Loucy (cell line): ENCODE data around the gene RREB1.

ENCODE experiments used
- H2AFZ ChIP-seq: fragments of 200-600 bp; sonication (generic); 2 replicates; pipeline ENCODE4 v1.6.0; 2016; ENCODE audit warnings: antibody characterized with exemption, mild to moderate bottlenecking, low read length, moderate library complexity
- H3F3A ChIP-seq: fragments of 200-600 bp; 2 replicates; pipeline ENCODE4 v1.6.0; 2016; ENCODE audit warnings: antibody characterized with exemption, low read depth, mild to moderate bottlenecking
- H3K27me3 ChIP-seq: fragments of 200-600 bp; sonication (generic); 2 replicates; pipeline ENCODE4 v1.6.1; 2014; ENCODE audit warnings: low read length, mild to moderate bottlenecking; ENCODE audit not compliant: insufficient read depth, poor library complexity, severe bottlenecking
- H3K36me3 ChIP-seq: fragments of 200-600 bp; sonication (generic); 2 replicates; pipeline ENCODE4 v1.6.1; 2016; ENCODE audit warnings: low read length; ENCODE audit not compliant: insufficient read depth
- H3K4me1 ChIP-seq: fragments of 200-600 bp; sonication (generic); 2 replicates; pipeline ENCODE4 v1.5.1; 2014; ENCODE audit warnings: low read length, mild to moderate bottlenecking; ENCODE audit not compliant: insufficient read depth, poor library complexity, severe bottlenecking
- H3K4me2 ChIP-seq: fragments of 200-600 bp; sonication (generic); 2 replicates; pipeline ENCODE4 v1.6.0; 2014; ENCODE audit warnings: antibody characterized with exemption, low read length, low read depth, mild to moderate bottlenecking; ENCODE audit not compliant: poor library complexity, severe bottlenecking
- H3K4me3 ChIP-seq: fragments of 200-600 bp; sonication (generic); 2 replicates; pipeline ENCODE4 v1.5.1; 2014; ENCODE audit warnings: low read length, mild to moderate bottlenecking, mixed read lengths; ENCODE audit not compliant: poor library complexity, severe bottlenecking
- H3K79me2 ChIP-seq: fragments of 200-600 bp; sonication (generic); 2 replicates; pipeline ENCODE4 v1.6.1; 2014; ENCODE audit warnings: low read length; ENCODE audit not compliant: insufficient read depth
- H3K9ac ChIP-seq: fragments of 200-600 bp; sonication (generic); 2 replicates; pipeline ENCODE4 v1.6.0; 2014; ENCODE audit warnings: mild to moderate bottlenecking, low read depth, low read length, moderate library complexity; ENCODE audit not compliant: poor library complexity, severe bottlenecking
- H3K9me2 ChIP-seq: fragments of 200-600 bp; sonication (generic); replicated peaks from 2 replicates; pipeline ENCODE4 v1.6.1; 2016; ENCODE audit warnings: low read depth, low read length, mixed read lengths
- H3K9me3 ChIP-seq: fragments of 200-600 bp; sonication (generic); 2 replicates; pipeline ENCODE4 v1.6.1; 2014; ENCODE audit warnings: mild to moderate bottlenecking, antibody characterized with exemption, low read length, low read depth; ENCODE audit not compliant: insufficient read depth
- H4K20me1 ChIP-seq: fragments of 200-600 bp; sonication (generic); 2 replicates; pipeline ENCODE4 v1.6.0; 2014; ENCODE audit warnings: antibody characterized with exemption, low read length, mild to moderate bottlenecking; ENCODE audit not compliant: insufficient read depth, poor library complexity, severe bottlenecking
- EZH2phosphoT487 ChIP-seq: fragments of 200-600 bp; IDR thresholded peaks from 2 replicates; pipeline ENCODE4 v1.6.1; 2018; ENCODE audit warnings: antibody characterized with exemption, mild to moderate bottlenecking, moderate library complexity, borderline replicate concordance
- TF ChIP-seq, protein P1 (sequence below): fragments of 200-600 bp; sonication (generic); conservative IDR thresholded peaks from 2 replicates; pipeline ENCODE4 v1.5.1; 2014; ENCODE audit warnings: mild to moderate bottlenecking, antibody characterized with exemption, low read length

RREB1 gene

DNA sequence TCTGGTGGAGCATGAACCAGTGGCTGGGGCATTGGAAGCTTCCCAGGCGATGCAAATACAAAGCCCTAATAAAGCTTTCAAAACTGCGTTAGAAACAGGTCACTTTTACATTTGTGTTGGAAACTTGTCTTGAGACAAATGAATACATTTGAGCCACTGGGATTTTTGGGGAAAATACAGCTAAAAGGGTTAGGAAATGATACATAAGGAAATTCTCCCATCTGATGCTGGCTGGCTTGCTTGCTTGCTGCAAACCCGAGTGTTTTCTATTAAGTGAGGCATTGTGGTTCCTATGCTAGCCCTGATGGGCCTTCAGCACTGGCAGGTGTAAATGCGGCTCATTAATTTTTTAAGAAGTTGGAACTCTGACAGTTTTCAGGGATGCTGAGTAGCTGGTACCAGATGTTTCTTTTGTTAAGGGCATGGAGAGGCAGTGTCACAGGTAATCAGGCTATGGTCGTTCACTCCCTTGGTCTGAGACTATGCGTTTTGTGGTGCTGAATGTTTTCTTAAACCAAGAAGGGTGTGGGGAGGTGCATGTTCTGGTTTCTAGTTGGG, 35.2 kb downstream of the RREB1 start:
- H3K4me2 ChIP-seq, result no peak overlapping the region
- H3K9ac ChIP-seq, result no peak overlapping the region
- peaks cover 63% of the 10 kb centered on the region for H3K4me1 ChIP-seq
- H3K4me3 ChIP-seq, result no peak overlapping the region
- no peaks in the 10 kb centered on the region; the same call in 1 of the 2 replicates for H3K36me3 ChIP-seq
- no peak overlapping the region for H2AFZ ChIP-seq
- peaks cover 39% of the 10 kb centered on the region for H4K20me1 ChIP-seq
- TF ChIP-seq EZH2phosphoT487, result no peak
- TF ChIP-seq, protein P1, sequence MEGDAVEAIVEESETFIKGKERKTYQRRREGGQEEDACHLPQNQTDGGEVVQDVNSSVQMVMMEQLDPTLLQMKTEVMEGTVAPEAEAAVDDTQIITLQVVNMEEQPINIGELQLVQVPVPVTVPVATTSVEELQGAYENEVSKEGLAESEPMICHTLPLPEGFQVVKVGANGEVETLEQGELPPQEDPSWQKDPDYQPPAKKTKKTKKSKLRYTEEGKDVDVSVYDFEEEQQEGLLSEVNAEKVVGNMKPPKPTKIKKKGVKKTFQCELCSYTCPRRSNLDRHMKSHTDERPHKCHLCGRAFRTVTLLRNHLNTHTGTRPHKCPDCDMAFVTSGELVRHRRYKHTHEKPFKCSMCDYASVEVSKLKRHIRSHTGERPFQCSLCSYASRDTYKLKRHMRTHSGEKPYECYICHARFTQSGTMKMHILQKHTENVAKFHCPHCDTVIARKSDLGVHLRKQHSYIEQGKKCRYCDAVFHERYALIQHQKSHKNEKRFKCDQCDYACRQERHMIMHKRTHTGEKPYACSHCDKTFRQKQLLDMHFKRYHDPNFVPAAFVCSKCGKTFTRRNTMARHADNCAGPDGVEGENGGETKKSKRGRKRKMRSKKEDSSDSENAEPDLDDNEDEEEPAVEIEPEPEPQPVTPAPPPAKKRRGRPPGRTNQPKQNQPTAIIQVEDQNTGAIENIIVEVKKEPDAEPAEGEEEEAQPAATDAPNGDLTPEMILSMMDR, result no peak
- H3F3A ChIP-seq, result no peaks in the 10 kb centered on the region
- peaks cover 99% of the 10 kb centered on the region for H3K79me2 ChIP-seq
- no peaks in the 10 kb centered on the region for H3K9me2 ChIP-seq
- H3K9me3 ChIP-seq, result no peaks in the 10 kb centered on the region
- H3K27me3 ChIP-seq, result no peaks in the 10 kb centered on the region

- Histone ChIP-seq H4K20me1 (peaks cover 39% of the 10 kb centered on the region), H2AFZ (no peak overlapping the region), H3K9ac (no peak overlapping the region), H3K4me1 (peaks cover 57% of the 10 kb centered on the region), H3K27me3 (no peaks in the 10 kb centered on the region), H3F3A (no peaks in the 10 kb centered on the region), H3K36me3 (no peaks in the 10 kb centered on the region; the same call in 1 of the 2 replicates), H3K4me3 (no peak overlapping the region), H3K79me2 (peaks cover 99% of the 10 kb centered on the region), H3K9me3 (no peaks in the 10 kb centered on the region), H3K9me2 (no peaks in the 10 kb centered on the region), H3K4me2 (no peak overlapping the region)
- TF ChIP-seq, protein P1, result no peak
- TF ChIP-seq EZH2phosphoT487, result no peak
Measured at GRCh38 chr6:7143476-7143974, 35.8 kb downstream of the RREB1 start.

GRCh38 chr6:7144872-7145584, 37.3 kb downstream of the RREB1 start:
- Histone ChIP-seq H3F3A (no peaks in the 10 kb centered on the region), H3K36me3 (no peaks in the 10 kb centered on the region; the same call in 1 of the 2 replicates), H3K4me1 (peaks cover 48% of the 10 kb centered on the region), H3K9ac (no peak overlapping the region), H3K9me3 (no peaks in the 10 kb centered on the region), H3K27me3 (no peaks in the 10 kb centered on the region), H4K20me1 (peaks cover 32% of the 10 kb centered on the region), H3K4me2 (peak overlapping the region; percentile 75), H3K9me2 (no peaks in the 10 kb centered on the region), H2AFZ (no peak overlapping the region), H3K4me3 (no peak overlapping the region), H3K79me2 (peaks cover 99% of the 10 kb centered on the region)
- TF ChIP-seq, protein P1, result no peak
- TF ChIP-seq EZH2phosphoT487, result no peak
